HCT116 (cell line): ENCODE measurements around the gene EPHA6. TPM values are rescaled to one million over a fixed set of nuclear protein-coding genes. Genes with fewer than 3 reads are reported as not detected.

Source experiments
- ATAC-seq: fragments of 200-7000 bp; cut with Tn5 transposase; 2 replicates; pipeline ENCODE4 v1.9.1; 2020; ENCODE audit warnings: mild to moderate bottlenecking, moderate library complexity
- BruUV-seq: library from RNA; stranded (reverse); fragments of 400-500 nt; replicated peaks from 2 replicates; lab custom pipeline; 2021; lab: Mats Ljungman, UMichigan
- CTCF ChIA-PET: fragments of 300-600 bp; sonication (Branson Sonifier 250); formaldehyde crosslinking; loops from one replicate; lab custom pipeline; 2021; ENCODE audit warnings: antibody characterized with exemption; lab: Charles Lee
- POLR2A ChIA-PET: fragments of 300-600, 350-600 bp; sonication (Branson Sonifier 250); formaldehyde crosslinking; loops from one replicate; lab custom pipeline; 2021; ENCODE audit warnings: antibody characterized with exemption; lab: Charles Lee
- RAD21 ChIA-PET, 2 experiments: fragments of 300-600 bp; sonication (Branson Sonifier 250); formaldehyde crosslinking; loops; one replicate each; lab custom pipeline; 2023; ENCODE audit warnings: low total read pairs in 2 of 2; ENCODE audit not compliant: uncharacterized antibody in 2 of 2, unreplicated experiment in 2 of 2, low non-redundant PET in 1 of 2; lab: Charles Lee
- DNase-seq: peaks from one replicate; pipeline ENCODE4 v3.0.0-alpha.2; 2010; ENCODE audit warnings: low read depth, low spot score
- H2AFZ ChIP-seq: fragments of 200-600 bp; shearing (Covaris generic), sonication (generic); 2 replicates; pipeline ENCODE4 v1.6.1; 2017; ENCODE audit warnings: low read depth, mixed run types, mixed read lengths, antibody characterized with exemption, low read length; ENCODE audit not compliant: poor library complexity, severe bottlenecking
- H3K27ac ChIP-seq: 2 replicates; pipeline ENCODE4 v1.5.1; 2012; ENCODE audit warnings: low read depth, low read length
- H3K27me3 ChIP-seq: fragments of 200-600 bp; sonication (generic); 2 replicates; pipeline ENCODE4 v1.6.1; 2016; ENCODE audit warnings: mixed run types, low read length, mixed read lengths; ENCODE audit not compliant: insufficient read depth
- H3K36me3 ChIP-seq, 2 experiments: fragments of 200-500 bp in 1 of 2; fragments of 200-600 bp in 1 of 2; sonication (Bioruptor generic) in 1 of 2; sonication (generic) in 1 of 2; 2 replicates each; pipeline versions ENCODE4 v1.5.1 to v1.6.1; 2014 to 2016; ENCODE audit warnings: low read length in 2 of 2, inconsistent platforms in 1 of 2, mixed read lengths in 1 of 2, mixed run types in 1 of 2; ENCODE audit not compliant: insufficient read depth in 2 of 2, control insufficient read depth in 1 of 2
- H3K4me1 ChIP-seq, 2 experiments: fragments of 200-600 bp in 1 of 2; sonication (generic) in 1 of 2; 2 replicates each; pipeline versions ENCODE4 v1.5.1 to v1.6.1; 2012 to 2017; ENCODE audit warnings: low read length in 2 of 2, inconsistent platforms in 1 of 2, mild to moderate bottlenecking in 1 of 2, mixed read lengths in 1 of 2, mixed run types in 1 of 2, moderate library complexity in 1 of 2; ENCODE audit not compliant: insufficient read depth in 2 of 2, control insufficient read depth in 1 of 2
- H3K4me2 ChIP-seq: fragments of 200-600 bp; sonication (generic); 2 replicates; pipeline ENCODE4 v1.6.1; 2017; ENCODE audit warnings: mixed run types, low read length, mixed read lengths
- H3K4me3 ChIP-seq, 2 experiments: fragments of 200-600 bp in 1 of 2; sonication (generic) in 1 of 2; replicated peaks in 1 of 2; 2 replicates each; pipeline ENCODE4 v1.5.1; 2011 to 2016; ENCODE audit warnings: low read length in 2 of 2, control low read depth in 1 of 2, low read depth in 1 of 2, mild to moderate bottlenecking in 1 of 2, mixed read lengths in 1 of 2, mixed run types in 1 of 2
- H3K79me2 ChIP-seq: fragments of 200-600 bp; sonication (generic); 2 replicates; pipeline ENCODE4 v1.6.1; 2017; ENCODE audit warnings: mild to moderate bottlenecking, mixed run types, low read length, moderate library complexity, mixed read lengths; ENCODE audit not compliant: insufficient read depth
- H3K9ac ChIP-seq: fragments of 200-600 bp; sonication (generic); 2 replicates; pipeline ENCODE4 v1.6.1; 2016; ENCODE audit warnings: low read length, mixed read lengths
- H3K9me2 ChIP-seq: fragments of 200-600 bp; sonication (generic), shearing (Covaris generic); 2 replicates; pipeline ENCODE4 v1.6.1; 2017; ENCODE audit warnings: mixed run types, mild to moderate bottlenecking, moderate library complexity; ENCODE audit not compliant: insufficient read depth
- H3K9me3 ChIP-seq, 2 experiments: fragments of 200-500 bp in 1 of 2; fragments of 200-600 bp in 1 of 2; sonication (Bioruptor generic) in 1 of 2; sonication (generic) in 1 of 2; 2 replicates each; pipeline ENCODE4 v1.6.1; 2014 to 2017; ENCODE audit warnings: low read length in 2 of 2, mixed read lengths in 2 of 2, inconsistent platforms in 1 of 2, low read depth in 1 of 2, mild to moderate bottlenecking in 1 of 2, mixed run types in 1 of 2, moderate library complexity in 1 of 2; ENCODE audit not compliant: control insufficient read depth in 1 of 2, insufficient read depth in 1 of 2
- H4K20me1 ChIP-seq: fragments of 200-600 bp; sonication (generic), shearing (Covaris generic); 2 replicates; pipeline ENCODE4 v1.6.1; 2017; ENCODE audit warnings: mixed run types, mild to moderate bottlenecking, moderate library complexity; ENCODE audit not compliant: insufficient read depth
- ATF3 ChIP-seq: IDR thresholded peaks from 2 replicates; pipeline ENCODE4 v1.6.1; 2012
- CBX3 ChIP-seq: IDR thresholded peaks from 2 replicates; pipeline ENCODE4 v1.6.1; 2012; ENCODE audit warnings: low read depth
- ELF1 ChIP-seq: IDR thresholded peaks from 2 replicates; pipeline ENCODE4 v1.6.1; 2012; ENCODE audit warnings: low read depth, borderline replicate concordance
- FOSL1 ChIP-seq: IDR thresholded peaks from 2 replicates; pipeline ENCODE4 v1.6.1; 2012; ENCODE audit warnings: low read depth
- JUND ChIP-seq: IDR thresholded peaks from 2 replicates; pipeline ENCODE4 v1.6.1; 2012
- POLR2A ChIP-seq: IDR thresholded peaks from 2 replicates; pipeline ENCODE4 v1.7.0; 2011; ENCODE audit warnings: borderline replicate concordance; ENCODE audit not compliant: insufficient read depth, insufficient read length; ENCODE audit errors: extremely low read depth
- POLR2AphosphoS5 ChIP-seq: IDR thresholded peaks from 2 replicates; pipeline ENCODE4 v1.6.1; 2011; ENCODE audit warnings: mild to moderate bottlenecking, low read depth, low read length, moderate library complexity
- REST ChIP-seq: IDR thresholded peaks from 2 replicates; pipeline ENCODE4 v1.6.1; 2012; ENCODE audit warnings: low read depth
- SP1 ChIP-seq: IDR thresholded peaks from 2 replicates; pipeline ENCODE4 v1.6.1; 2012; ENCODE audit warnings: low read depth
- ZNF274 ChIP-seq: fragments of 200-500 bp; sonication (Bioruptor generic); IDR thresholded peaks from 2 replicates; pipeline ENCODE4 v1.6.1; 2014; ENCODE audit warnings: mild to moderate bottlenecking, low read depth, low read length, inconsistent platforms
- intact Hi-C: fragments of 100-400 bp; cut with micrococcal nuclease; formaldehyde crosslinking; loops from 2 replicates; pipeline ENCODE4 v1.10.0; 2022
- total RNA-seq: library from RNA; stranded (reverse); gene quantifications from one replicate; pipeline ENCODE4 v1.2.1, GENCODE V29; 2021; ENCODE audit not compliant: unreplicated experiment

Gene EPHA6
- total RNA-seq, 1 experiment from 2014 or later, result not detected

GRCh38 chr3:97235611-97236315, 421.4 kb downstream of the EPHA6 start:
- ChIA-PET POLR2A (no interaction called here), RAD21 (no interaction called here), CTCF (no interaction called here)
- DNase-seq (no peak), ATAC-seq (no peak)
- intact Hi-C loops, result no loop called here
- Histone ChIP-seq H3K27me3 (no peaks in the 10 kb centered on the region), H3K9me3 (peaks cover 0 to 11% of the 10 kb centered on the region in 2 experiments; a peak in 2 of 4 replicates), H3K4me1 (no peaks in the 10 kb centered on the region), H3K4me3 (no peak overlapping the region), H2AFZ (no peak overlapping the region), H3K9me2 (no peaks in the 10 kb centered on the region), H3K27ac (no peak overlapping the region), H4K20me1 (no peaks in the 10 kb centered on the region), H3K4me2 (no peak overlapping the region), H3K9ac (no peak overlapping the region), H3K79me2 (no peaks in the 10 kb centered on the region), H3K36me3 (no peaks in the 10 kb centered on the region)
- BruUV-seq, result no TSS peak
- TF ChIP-seq SP1 (no peak), REST (no peak), ZNF274 (no peak), ATF3 (no peak)

DNA sequence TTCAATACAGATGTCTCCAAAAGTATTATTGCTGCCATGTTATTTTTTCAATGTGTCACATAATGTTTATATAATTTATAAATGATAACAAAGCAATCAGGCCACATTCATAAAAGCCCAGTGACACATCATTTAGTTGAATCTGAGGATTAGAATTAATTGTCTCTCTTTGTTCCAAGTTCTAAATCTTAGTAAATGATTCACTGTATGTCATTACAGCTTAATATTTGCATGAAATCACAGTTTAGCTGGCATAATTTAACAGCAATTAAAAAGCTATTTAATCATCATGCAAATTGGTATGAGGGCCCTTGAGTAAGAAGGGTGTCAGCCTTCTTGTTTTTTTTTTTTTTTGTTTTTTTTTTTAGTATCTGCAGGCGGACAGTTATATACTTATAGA, 427.0 kb downstream of the EPHA6 start:
- no TSS peak for BruUV-seq
- H3K4me1 ChIP-seq, result no peaks in the 10 kb centered on the region
- TF ChIP-seq CBX3 (no peak), JUND (no peak), POLR2AphosphoS5 (no peak), ELF1 (no peak), ATF3 (no peak), FOSL1 (no peak), ZNF274 (no peak), POLR2A (no peak)
- no peaks in the 10 kb centered on the region for H3K27me3 ChIP-seq
- no peak overlapping the region for H3K4me3 ChIP-seq
- intact Hi-C loops, result no loop called here
- RAD21 ChIA-PET, result no interaction called here
- H3K36me3 ChIP-seq, result no peaks in the 10 kb centered on the region
- H4K20me1 ChIP-seq, result no peaks in the 10 kb centered on the region
- H3K79me2 ChIP-seq, result no peaks in the 10 kb centered on the region
- CTCF ChIA-PET, result no interaction called here
- ATAC-seq (no peak), DNase-seq (no peak)
- H2AFZ ChIP-seq, result no peak overlapping the region
- no peak overlapping the region for H3K4me2 ChIP-seq
- H3K9me3 ChIP-seq, result peaks cover 0 to 13% of the 10 kb centered on the region in 2 experiments; a peak in 1 of 4 replicates
- no peak overlapping the region for H3K27ac ChIP-seq
- H3K9ac ChIP-seq, result no peak overlapping the region
- POLR2A ChIA-PET, result no interaction called here
- no peaks in the 10 kb centered on the region for H3K9me2 ChIP-seq
